OCI-LY7 (cell line): ENCODE results near the gene GRB10. TPM values are rescaled to one million over a fixed set of nuclear protein-coding genes. Genes with fewer than 3 reads are reported as not detected.

Experiments used
- BruUV-seq: library from RNA; stranded (reverse); fragments of 400-500 nt; replicated peaks from 2 replicates; lab custom pipeline; 2021; lab: Mats Ljungman, UMichigan
- CTCF ChIA-PET: fragments of 300-600 bp; sonication (Branson Sonifier 250); formaldehyde crosslinking; loops from one replicate; lab custom pipeline; 2022; ENCODE audit warnings: antibody characterized with exemption; ENCODE audit not compliant: unreplicated experiment; lab: Charles Lee
- POLR2A ChIA-PET: fragments of 300-600 bp; sonication (Branson Sonifier 250); formaldehyde crosslinking; loops from one replicate; lab custom pipeline; 2022; ENCODE audit warnings: antibody characterized with exemption; lab: Charles Lee
- DNase-seq: peaks from one replicate; pipeline ENCODE4 v3.0.0-alpha.2; 2015; ENCODE audit warnings: low spot score
- H2AFZ ChIP-seq: fragments of 200-600 bp; sonication (generic), shearing (Covaris generic); 2 replicates; pipeline ENCODE4 v1.6.1; 2014; ENCODE audit warnings: mild to moderate bottlenecking, antibody characterized with exemption, low read length, moderate library complexity
- H3K27ac ChIP-seq: fragments of 200-600 bp; sonication (generic); 2 replicates; pipeline ENCODE4 v1.5.1; 2014; ENCODE audit warnings: mixed run types, low read depth, mild to moderate bottlenecking, moderate library complexity, low read length, inconsistent platforms; ENCODE audit not compliant: poor library complexity, severe bottlenecking
- H3K36me3 ChIP-seq: fragments of 200-600 bp; sonication (generic); 2 replicates; pipeline ENCODE4 v1.6.1; 2014; ENCODE audit warnings: mild to moderate bottlenecking, antibody characterized with exemption, low read length, moderate library complexity, mixed read lengths; ENCODE audit not compliant: insufficient read depth
- H3K4me1 ChIP-seq: fragments of 200-600 bp; sonication (generic); 2 replicates; pipeline ENCODE4 v1.5.1; 2014; ENCODE audit warnings: mild to moderate bottlenecking, low read length; ENCODE audit not compliant: insufficient read depth, poor library complexity, severe bottlenecking
- H3K4me2 ChIP-seq: fragments of 200-600 bp; sonication (generic); 2 replicates; pipeline ENCODE4 v1.6.1; 2014; ENCODE audit warnings: mild to moderate bottlenecking, low read length
- H3K4me3 ChIP-seq: fragments of 200-600 bp; sonication (generic); 2 replicates; pipeline ENCODE4 v1.5.1; 2014; ENCODE audit warnings: mild to moderate bottlenecking, low read depth, low read length; ENCODE audit not compliant: poor library complexity, severe bottlenecking
- H3K79me2 ChIP-seq: fragments of 200-600 bp; sonication (generic); 2 replicates; pipeline ENCODE4 v1.6.1; 2016; ENCODE audit warnings: low read depth, mild to moderate bottlenecking, low read length, moderate library complexity, mixed read lengths; ENCODE audit not compliant: insufficient read depth
- H3K9me2 ChIP-seq: fragments of 200-600 bp; sonication (generic); 2 replicates; pipeline ENCODE4 v1.6.1; 2016; ENCODE audit warnings: mild to moderate bottlenecking, low read length, mixed read lengths; ENCODE audit not compliant: insufficient read depth
- H3K9me3 ChIP-seq: fragments of 200-600 bp; sonication (generic); 2 replicates; pipeline ENCODE4 v1.6.1; 2014; ENCODE audit warnings: mild to moderate bottlenecking, mixed run types, low read length, mixed read lengths
- H4K20me1 ChIP-seq: fragments of 200-600 bp; sonication (generic); 2 replicates; pipeline ENCODE4 v1.6.1; 2014; ENCODE audit warnings: mild to moderate bottlenecking, antibody characterized with exemption, low read length, moderate library complexity, mixed read lengths; ENCODE audit not compliant: insufficient read depth
- CTCF ChIP-seq: fragments of 200-600 bp; sonication (generic); conservative IDR thresholded peaks from 2 replicates; pipeline ENCODE4 v1.5.1; 2014; ENCODE audit warnings: mild to moderate bottlenecking, antibody characterized with exemption, low read length, moderate library complexity, mixed read lengths
- EZH2phosphoT487 ChIP-seq: fragments of 200-600 bp; sonication (generic); IDR thresholded peaks from 2 replicates; pipeline ENCODE4 v1.6.1; 2018; ENCODE audit warnings: low read depth, borderline replicate concordance, mild to moderate bottlenecking, mixed run types, antibody characterized with exemption, low read length, moderate library complexity, mixed read lengths
- intact Hi-C: fragments of 100-400 bp; cut with micrococcal nuclease; formaldehyde crosslinking; loops from one replicate; pipeline ENCODE4 v1.10.0; 2022; ENCODE audit not compliant: unreplicated experiment
- total RNA-seq, 2 experiments: library from RNA; depleted of rRNA in 1 of 2; stranded (reverse); fragments of >200 nt in 1 of 2; shearing (Covaris generic) in 1 of 2; gene quantifications; 2 replicates each; pipeline ENCODE4 v1.2.3, GENCODE V29; 2014 to 2022

GRB10 gene
- total RNA-seq, 2 experiments from 2014 or later, result not detected

- Histone ChIP-seq H3K36me3 (no peaks in the 10 kb centered on the region), H3K4me2 (no peak overlapping the region), H3K79me2 (no peaks in the 10 kb centered on the region), H3K27ac (no peak overlapping the region), H4K20me1 (no peaks in the 10 kb centered on the region), H3K4me1 (no peaks in the 10 kb centered on the region), H3K9me2 (no peaks in the 10 kb centered on the region), H3K4me3 (no peak overlapping the region), H3K9me3 (no peaks in the 10 kb centered on the region), H2AFZ (no peak overlapping the region)
- BruUV-seq, result no TSS peak
- no peak for DNase-seq
- intact Hi-C loops, result no loop called here
- TF ChIP-seq CTCF (no peak), EZH2phosphoT487 (no peak)
- ChIA-PET POLR2A (no interaction called here), CTCF (no interaction called here)
Measured at GRCh38 chr7:50754241-50754640, 28.5 kb downstream of the GRB10 start.

DNA sequence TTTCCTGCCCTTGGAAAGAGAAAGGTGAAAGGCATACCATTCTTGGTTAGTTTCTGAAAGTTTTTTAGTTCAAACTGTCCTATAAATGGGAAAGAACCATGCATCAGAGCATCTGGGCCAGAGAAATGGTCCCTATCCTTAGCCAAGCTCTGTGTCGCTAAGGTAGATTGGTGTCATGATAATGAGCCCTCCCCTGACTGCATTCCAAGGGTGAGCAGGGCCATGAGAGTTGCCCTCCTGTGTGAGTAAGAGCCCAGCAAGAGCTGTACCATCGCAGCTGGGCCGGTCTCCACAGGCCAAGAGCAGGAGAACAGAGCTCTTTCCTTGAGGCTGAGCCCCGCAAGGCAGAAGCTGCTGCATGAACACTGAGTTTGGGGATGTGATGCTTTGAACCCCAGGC is 30.3 kb downstream of the GRB10 start:
- no peak for DNase-seq
- H3K4me3 ChIP-seq, result no peak overlapping the region
- no peak overlapping the region for H3K4me2 ChIP-seq
- H3K79me2 ChIP-seq, result no peaks in the 10 kb centered on the region
- no peak for TF ChIP-seq CTCF
- TF ChIP-seq EZH2phosphoT487, result no peak
- no TSS peak for BruUV-seq
- H3K9me2 ChIP-seq, result no peaks in the 10 kb centered on the region
- CTCF ChIA-PET, result no interaction called here
- H3K9me3 ChIP-seq, result no peaks in the 10 kb centered on the region
- H3K4me1 ChIP-seq, result no peaks in the 10 kb centered on the region
- no peaks in the 10 kb centered on the region for H3K36me3 ChIP-seq
- no peak overlapping the region for H2AFZ ChIP-seq
- POLR2A ChIA-PET, result no interaction called here
- no peaks in the 10 kb centered on the region for H4K20me1 ChIP-seq
- intact Hi-C loops, result no loop called here
- H3K27ac ChIP-seq, result no peak overlapping the region

- Histone ChIP-seq H3K27ac (no peak overlapping the region), H2AFZ (no peak overlapping the region), H3K4me3 (no peak overlapping the region), H3K9me2 (no peaks in the 10 kb centered on the region), H3K36me3 (no peaks in the 10 kb centered on the region), H4K20me1 (no peaks in the 10 kb centered on the region), H3K4me1 (no peaks in the 10 kb centered on the region), H3K79me2 (no peaks in the 10 kb centered on the region), H3K9me3 (no peaks in the 10 kb centered on the region), H3K4me2 (no peak overlapping the region)
- no peak for DNase-seq
- BruUV-seq, result no TSS peak
- POLR2A ChIA-PET, result no interaction called here
- intact Hi-C loops, result no loop called here
- CTCF ChIA-PET, result no interaction called here
- TF ChIP-seq EZH2phosphoT487 (no peak), CTCF (no peak)
Measured at GRCh38 chr7:50751146-50751545, 31.6 kb downstream of the GRB10 start.
